Peyer's patch (tissue), 4 donors: Measurements from ENCODE around the gene UBE2J2. TPM values are rescaled to one million over a fixed set of nuclear protein-coding genes. Genes with fewer than 3 reads are reported as not detected.

ENCODE experiments used
- DNase-seq, 3 donors: peaks; one replicate each; pipeline ENCODE4 v3.0.0-alpha.2; 2017 to 2019
- H3K27ac ChIP-seq, 4 donors: fragments of 200-600 bp; sonication (generic); one replicate each; pipeline ENCODE4 v1.5.1; 2016 to 2019
- H3K27me3 ChIP-seq, 2 donors: fragments of 200-600 bp; sonication (generic); one replicate each; pipeline ENCODE4 v1.5.1; 2019
- H3K36me3 ChIP-seq, 3 donors: fragments of 200-600 bp; sonication (generic); one replicate each; pipeline ENCODE4 v1.5.1; 2016 to 2019
- H3K4me1 ChIP-seq, 4 donors: fragments of 200-600 bp; sonication (generic); one replicate each; pipeline ENCODE4 v1.5.1; 2016 to 2019
- H3K4me3 ChIP-seq, 4 donors: fragments of 200-600 bp; sonication (generic); 1 replicate in 3 of 4; 2 replicates in 1 of 4; pipeline ENCODE4 v1.5.1; 2016 to 2019; ENCODE audit warnings: mild to moderate bottlenecking in 1 of 4
- H3K9me3 ChIP-seq, 4 donors: fragments of 200-600 bp; sonication (generic); one replicate each; pipeline ENCODE4 v1.5.1; 2016 to 2019; ENCODE audit warnings: mild to moderate bottlenecking in 1 of 4
- POLR2A ChIP-seq, 2 donors: fragments of 450-650 bp; IDR thresholded peaks; one replicate each; pipeline ENCODE4 v1.5.1; 2017; ENCODE audit warnings: antibody characterized with exemption in 2 of 2, mild to moderate bottlenecking in 2 of 2, moderate library complexity in 2 of 2
- total RNA-seq, 4 donors: library from RNA; depleted of rRNA; stranded (reverse); fragments of >200 nt; gene quantifications; one replicate each; pipeline ENCODE4 v1.1.0, GENCODE V29; 2016
- TF ChIP-seq, protein P1 (sequence below), 6 experiments: fragments of 450-650 bp in 4 of 6; fragments of 200-600 bp in 2 of 6; sonication (generic) in 1 of 6; IDR thresholded peaks; one replicate each; pipeline ENCODE4 v1.5.1; 2017 to 2019; ENCODE audit warnings: antibody characterized with exemption in 6 of 6, mild to moderate bottlenecking in 3 of 6, moderate library complexity in 1 of 6

The UBE2J2 gene
- total RNA-seq, 4 donors from 2014 or later: 25.6 to 64.2 (median 55.3) TPM

DNA sequence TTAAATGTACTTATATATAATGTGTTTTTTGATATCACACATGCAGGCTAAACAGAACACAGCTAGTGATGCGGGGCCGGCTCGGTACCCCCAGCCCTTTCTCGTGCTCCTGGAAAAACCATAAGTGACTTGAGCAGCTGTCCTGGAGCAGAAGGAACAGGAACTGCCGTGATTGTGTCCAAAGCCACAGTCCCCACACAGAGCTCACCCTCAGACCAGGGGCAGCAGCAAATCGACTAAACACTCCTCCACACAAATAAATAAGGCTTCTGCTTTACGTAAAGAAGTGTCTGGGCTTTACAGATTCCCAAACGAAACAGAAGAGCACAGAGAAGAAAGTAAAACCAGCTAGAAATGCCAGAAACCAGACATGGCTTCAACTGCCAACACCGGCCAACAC lies 9.6 kb downstream of the UBE2J2 start:
- H3K4me1 ChIP-seq: no peaks in the 10 kb centered on the region
- H3K27ac ChIP-seq: no peak overlapping the region
- no peaks in the 10 kb centered on the region for H3K9me3 ChIP-seq
- TF ChIP-seq, protein P1, sequence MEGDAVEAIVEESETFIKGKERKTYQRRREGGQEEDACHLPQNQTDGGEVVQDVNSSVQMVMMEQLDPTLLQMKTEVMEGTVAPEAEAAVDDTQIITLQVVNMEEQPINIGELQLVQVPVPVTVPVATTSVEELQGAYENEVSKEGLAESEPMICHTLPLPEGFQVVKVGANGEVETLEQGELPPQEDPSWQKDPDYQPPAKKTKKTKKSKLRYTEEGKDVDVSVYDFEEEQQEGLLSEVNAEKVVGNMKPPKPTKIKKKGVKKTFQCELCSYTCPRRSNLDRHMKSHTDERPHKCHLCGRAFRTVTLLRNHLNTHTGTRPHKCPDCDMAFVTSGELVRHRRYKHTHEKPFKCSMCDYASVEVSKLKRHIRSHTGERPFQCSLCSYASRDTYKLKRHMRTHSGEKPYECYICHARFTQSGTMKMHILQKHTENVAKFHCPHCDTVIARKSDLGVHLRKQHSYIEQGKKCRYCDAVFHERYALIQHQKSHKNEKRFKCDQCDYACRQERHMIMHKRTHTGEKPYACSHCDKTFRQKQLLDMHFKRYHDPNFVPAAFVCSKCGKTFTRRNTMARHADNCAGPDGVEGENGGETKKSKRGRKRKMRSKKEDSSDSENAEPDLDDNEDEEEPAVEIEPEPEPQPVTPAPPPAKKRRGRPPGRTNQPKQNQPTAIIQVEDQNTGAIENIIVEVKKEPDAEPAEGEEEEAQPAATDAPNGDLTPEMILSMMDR (IDR thresholded peaks at IDR 0.05): no peak
- TF ChIP-seq POLR2A (IDR thresholded peaks at IDR 0.05): no peak
- no peak overlapping the region for H3K4me3 ChIP-seq
- DNase-seq: no peak
- no peaks in the 10 kb centered on the region for H3K27me3 ChIP-seq
- H3K36me3 ChIP-seq: peaks cover 0 to 91% (median 0%) of the 10 kb centered on the region in 3 donors

DNA sequence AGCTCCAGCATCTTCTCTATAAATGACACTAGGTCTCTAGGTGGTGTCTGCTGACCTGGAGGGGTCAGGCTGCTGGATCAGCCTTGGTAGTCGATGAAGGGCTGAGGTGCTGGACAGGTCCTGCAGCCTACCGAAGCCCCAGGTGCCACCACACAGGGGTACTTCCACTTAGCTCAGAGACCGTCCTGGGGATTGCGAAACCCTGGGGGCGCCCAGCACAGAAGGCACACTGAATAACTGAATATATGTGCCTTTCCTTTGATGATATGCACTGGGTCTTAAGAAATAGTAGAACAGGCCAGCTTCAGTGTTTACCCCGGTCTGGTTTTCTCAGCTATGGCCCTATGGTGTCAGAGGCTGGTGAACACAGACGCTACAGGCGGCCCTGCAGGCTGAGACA lies 10.9 kb downstream of the UBE2J2 start:
- H3K36me3 ChIP-seq: peaks cover 0 to 86% (median 0%) of the 10 kb centered on the region in 3 donors
- DNase-seq: no peak
- no peaks in the 10 kb centered on the region for H3K27me3 ChIP-seq
- no peak for TF ChIP-seq POLR2A (IDR thresholded peaks at IDR 0.05)
- TF ChIP-seq, protein P1 (IDR thresholded peaks at IDR 0.05): no peak
- H3K4me3 ChIP-seq: no peak overlapping the region
- H3K27ac ChIP-seq: no peak overlapping the region
- H3K4me1 ChIP-seq: no peaks in the 10 kb centered on the region
- no peaks in the 10 kb centered on the region for H3K9me3 ChIP-seq

DNA sequence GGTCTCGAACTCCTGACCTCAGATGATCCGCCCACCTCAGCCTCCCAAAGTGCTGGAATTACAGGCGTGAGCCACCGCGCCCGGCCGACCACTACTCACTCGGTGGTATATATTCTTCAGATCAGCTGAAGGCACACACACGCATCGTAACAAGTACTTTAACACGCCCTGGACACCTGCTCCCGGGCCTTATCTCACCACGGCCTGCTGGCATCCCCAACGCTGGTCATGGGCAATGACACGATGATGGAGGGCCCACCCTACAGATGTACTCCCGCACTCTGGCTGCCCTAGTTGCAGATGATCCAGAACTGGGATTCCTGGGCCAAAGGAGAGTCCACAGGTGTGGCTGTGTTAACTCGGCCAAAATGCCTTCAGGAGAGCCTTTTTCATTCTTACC lies 11.6 kb downstream of the UBE2J2 start:
- Histone ChIP-seq H3K9me3 (no peaks in the 10 kb centered on the region), H3K27ac (no peak overlapping the region), H3K4me1 (no peaks in the 10 kb centered on the region), H3K4me3 (no peak overlapping the region), H3K27me3 (no peaks in the 10 kb centered on the region), H3K36me3 (peaks cover 0 to 80% (median 0%) of the 10 kb centered on the region in 3 donors)
- TF ChIP-seq, protein P1 (IDR thresholded peaks at IDR 0.05): no peak
- no peak for TF ChIP-seq POLR2A (IDR thresholded peaks at IDR 0.05)
- DNase-seq: no peak

DNA sequence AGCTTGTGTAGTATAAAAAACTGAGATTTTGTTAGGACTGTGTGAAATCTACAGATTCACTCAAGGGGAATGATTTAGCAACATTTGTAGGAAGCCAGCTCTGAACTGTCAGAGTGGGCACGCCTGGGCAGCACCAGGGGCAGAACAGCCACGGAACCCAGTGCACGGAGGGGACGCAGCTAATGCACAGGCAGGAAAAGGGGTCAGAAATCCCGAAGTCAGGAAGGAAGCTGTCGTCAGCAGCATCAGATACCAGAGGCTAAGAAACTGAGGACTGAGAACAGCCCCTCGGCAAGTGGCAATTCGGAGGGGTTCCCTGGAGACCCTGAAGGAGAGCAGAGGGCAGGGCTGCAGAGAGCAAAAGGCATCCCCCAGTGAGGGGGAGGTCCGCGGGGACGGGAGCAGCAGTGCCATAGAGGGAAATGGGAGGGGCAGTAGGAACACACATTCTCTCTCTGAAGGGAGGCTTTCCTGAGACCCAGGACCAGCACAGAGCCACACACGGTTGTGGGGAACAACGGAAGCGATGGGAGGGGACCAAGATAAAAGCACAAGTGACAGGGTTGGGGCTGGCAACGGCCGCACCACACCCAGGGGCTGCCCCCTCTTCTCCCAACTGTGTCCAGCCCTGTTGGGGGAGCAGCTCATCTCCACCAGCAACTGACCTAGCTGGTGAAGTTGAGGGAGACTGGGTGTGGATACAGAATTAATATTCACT lies 12.7 kb downstream of the UBE2J2 start:
- DNase-seq: no peak
- Histone ChIP-seq H3K36me3 (peaks cover 0 to 80% (median 0%) of the 10 kb centered on the region in 3 donors), H3K4me3 (no peak overlapping the region), H3K27ac (no peak overlapping the region), H3K27me3 (no peaks in the 10 kb centered on the region), H3K9me3 (no peaks in the 10 kb centered on the region), H3K4me1 (no peaks in the 10 kb centered on the region)
- TF ChIP-seq POLR2A (IDR thresholded peaks at IDR 0.05): no peak
- TF ChIP-seq, protein P1 (IDR thresholded peaks at IDR 0.05): no peak

DNA sequence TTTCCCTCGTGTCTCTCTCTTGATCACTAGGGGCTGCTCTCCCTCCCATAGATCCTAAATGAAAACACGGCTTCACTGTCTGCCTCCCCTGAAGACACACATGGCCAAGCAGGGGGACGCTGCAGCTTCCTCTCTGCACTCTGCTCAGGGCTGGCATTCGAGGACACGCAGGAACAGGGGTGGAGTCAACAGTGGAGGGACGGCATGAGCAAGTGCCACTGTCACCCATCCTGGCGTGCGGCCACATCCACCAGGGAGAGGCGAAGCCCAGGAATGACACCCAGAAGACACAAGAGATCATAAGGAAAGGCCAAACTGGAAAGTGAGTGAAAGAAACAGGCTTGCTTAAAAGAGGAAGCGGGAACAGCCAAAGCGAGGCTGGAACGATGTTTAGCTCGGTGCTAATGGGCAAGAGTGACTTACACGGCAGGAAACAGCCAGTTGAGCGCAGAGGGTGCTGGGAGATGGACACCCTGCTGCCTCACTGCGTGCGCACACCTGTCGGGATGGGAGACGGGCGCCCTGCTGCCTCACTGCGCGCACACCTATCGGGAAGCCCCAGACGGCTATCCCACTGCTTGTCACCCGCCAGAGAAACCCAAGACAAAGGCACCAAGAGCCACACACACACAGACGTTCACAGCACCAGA lies 13.6 kb downstream of the UBE2J2 start:
- Histone ChIP-seq H3K36me3 (peaks cover 0 to 82% (median 0%) of the 10 kb centered on the region in 3 donors), H3K4me3 (no peak overlapping the region), H3K9me3 (no peaks in the 10 kb centered on the region), H3K27ac (no peak overlapping the region), H3K27me3 (no peaks in the 10 kb centered on the region), H3K4me1 (no peaks in the 10 kb centered on the region)
- TF ChIP-seq, protein P1 (IDR thresholded peaks at IDR 0.05): no peak
- no peak for TF ChIP-seq POLR2A (IDR thresholded peaks at IDR 0.05)
- DNase-seq: no peak
